NCI-H1417 treated with DMSO at 0.1 percent for 48 hours (cell line): ENCODE measurements around the gene TTYH3.

Experiments used
- DNase-seq: peaks from one replicate; lab custom pipeline; 2025; lab: John Stamatoyannopoulos, UW

The TTYH3 gene

GRCh38 chr7:2710286-2710655, 78.5 kb downstream of the TTYH3 start:
- no peak for DNase-seq

GRCh38 chr7:2710901-2711551, 79.2 kb downstream of the TTYH3 start:
- no peak for DNase-seq

- DNase-seq = no peak
Measured at GRCh38 chr7:2711895-2712675, 80.3 kb downstream of the TTYH3 start.

- no peak for DNase-seq
Measured at GRCh38 chr7:2713370-2713769, 81.6 kb downstream of the TTYH3 start.

GRCh38 chr7:2713978-2714377, 82.2 kb downstream of the TTYH3 start:
- DNase-seq = no peak
